Endodermal cell (in vitro differentiated cells): ENCODE data around the gene PSEN2. TPM values are rescaled to one million over a fixed set of nuclear protein-coding genes. Genes with fewer than 3 reads are reported as not detected.

Experiments
- DNase-seq: peaks from one replicate; pipeline ENCODE4 v3.0.0-alpha.2; 2017
- H3K27ac ChIP-seq: 2 replicates; pipeline ENCODE4 v1.5.1; 2013; ENCODE audit warnings: mild to moderate bottlenecking, low read depth, low read length, moderate library complexity
- H3K27me3 ChIP-seq: 2 replicates; pipeline ENCODE4 v1.6.1; 2013; ENCODE audit warnings: mild to moderate bottlenecking, low read length, moderate library complexity; ENCODE audit not compliant: insufficient read depth, control insufficient read depth, poor library complexity, severe bottlenecking
- H3K36me3 ChIP-seq: 2 replicates; pipeline ENCODE4 v1.7.0; 2013; ENCODE audit warnings: mild to moderate bottlenecking, low read length, moderate library complexity; ENCODE audit not compliant: control insufficient read depth, insufficient read depth
- H3K4me1 ChIP-seq: one replicate; pipeline ENCODE4 v1.7.0; 2013; ENCODE audit warnings: low read length; ENCODE audit not compliant: control insufficient read depth, insufficient read depth
- H3K4me3 ChIP-seq: 2 replicates; pipeline ENCODE4 v1.5.1; 2013; ENCODE audit warnings: mild to moderate bottlenecking, low read length, moderate library complexity
- H3K9ac ChIP-seq: 2 replicates; pipeline ENCODE4 v1.6.1; 2013; ENCODE audit warnings: mild to moderate bottlenecking, low read length, moderate library complexity; ENCODE audit not compliant: poor library complexity, severe bottlenecking; ENCODE audit errors: extremely low read depth
- H3K9me3 ChIP-seq: 2 replicates; pipeline ENCODE4 v1.6.1; 2013; ENCODE audit warnings: mild to moderate bottlenecking, low read length, moderate library complexity; ENCODE audit not compliant: control insufficient read depth
- H3K27ac Mint-ChIP-seq: 2 replicates; pipeline ENCODE4 v1.8.0; 2020; ENCODE audit warnings: mixed read lengths
- H3K27me3 Mint-ChIP-seq: 2 replicates; pipeline ENCODE4 v1.8.0; 2021; ENCODE audit warnings: mild to moderate bottlenecking, mixed read lengths; ENCODE audit not compliant: insufficient read depth
- H3K36me3 Mint-ChIP-seq: 2 replicates; pipeline ENCODE4 v1.8.0; 2020; ENCODE audit warnings: low read depth, mixed read lengths
- H3K4me1 Mint-ChIP-seq: 2 replicates; pipeline ENCODE4 v1.8.0; 2020; ENCODE audit warnings: mixed read lengths
- H3K4me3 Mint-ChIP-seq: 2 replicates; pipeline ENCODE4 v1.8.0; 2020; ENCODE audit warnings: mild to moderate bottlenecking, moderate library complexity, mixed read lengths
- H3K9me3 Mint-ChIP-seq: 2 replicates; pipeline ENCODE4 v1.8.0; 2020; ENCODE audit warnings: mild to moderate bottlenecking, mixed read lengths
- CTCF ChIP-seq: fragments of 200-600 bp; sonication (generic); conservative IDR thresholded peaks from 2 replicates; pipeline ENCODE4 v1.5.0; 2021; ENCODE audit warnings: antibody characterized with exemption, mild to moderate bottlenecking
- WGBS, 2 experiments: methylation state at CpG; one replicate each; pipeline versions ENCODE4 v1.1.5 to v1.1.7; 2013; ENCODE audit warnings: missing lambda C conversion rate in 2 of 2, mixed read lengths in 1 of 2; ENCODE audit not compliant: insufficient coverage in 1 of 2, insufficient read length in 1 of 2; 5-methylcytosine and 5-hydroxymethylcytosine counted together
- total RNA-seq, 2 donors: library from RNA; stranded (reverse); fragmentation: NEBNext Ultra II Directional in 1 of 2; extraction: Animal tissue kit (Norgen Biotek cat#: 25700) in 1 of 2; gene quantifications; 2 replicates in 1 of 2; 3 replicates in 1 of 2; pipeline ENCODE4 v1.2.1, GENCODE V29; 2021

PSEN2 gene
- total RNA-seq, 2 donors from 2014 or later, result 21.5 to 25.2 TPM

GRCh38 chr1:226887006-226887405 lies 16.6 kb downstream of the PSEN2 start:
- 91 to 100% methylated on average over 2 to 6 of the region's 6 CpGs for WGBS, 2 experiments
- Histone ChIP-seq H3K9me3 (no peaks in the 10 kb centered on the region), H3K27ac (no peak overlapping the region), H3K27me3 (no peaks in the 10 kb centered on the region), H3K4me3 (no peak overlapping the region), H3K9ac (no peak overlapping the region), H3K4me1 (peaks cover 11% of the 10 kb centered on the region), H3K36me3 (peaks cover 40% of the 10 kb centered on the region)
- TF ChIP-seq CTCF, result no peak
- Mint-ChIP-seq H3K27ac (no peak overlapping the region), H3K27me3 (no peaks in the 10 kb centered on the region), H3K4me1 (peaks cover 28% of the 10 kb centered on the region), H3K4me3 (no peak overlapping the region), H3K9me3 (no peaks in the 10 kb centered on the region), H3K36me3 (peaks cover 40% of the 10 kb centered on the region)
- DNase-seq, result no peak

- no peak overlapping the region for H3K9ac ChIP-seq
- peaks cover 4% of the 10 kb centered on the region for H3K4me1 ChIP-seq
- H3K27ac ChIP-seq, result no peak overlapping the region
- TF ChIP-seq CTCF, result no peak
- H3K36me3 ChIP-seq, result peaks cover 29% of the 10 kb centered on the region
- H3K9me3 Mint-ChIP-seq, result no peaks in the 10 kb centered on the region
- no peak for DNase-seq
- H3K36me3 Mint-ChIP-seq, result peaks cover 44% of the 10 kb centered on the region
- peaks cover 17% of the 10 kb centered on the region for H3K4me1 Mint-ChIP-seq
- H3K9me3 ChIP-seq, result no peaks in the 10 kb centered on the region
- H3K27me3 ChIP-seq, result no peaks in the 10 kb centered on the region
- H3K4me3 ChIP-seq, result no peak overlapping the region
- no peak overlapping the region for H3K27ac Mint-ChIP-seq
- no peaks in the 10 kb centered on the region for H3K27me3 Mint-ChIP-seq
- no peak overlapping the region for H3K4me3 Mint-ChIP-seq
- WGBS, 2 experiments, result 93% methylated on average over 8 of the region's 8 CpGs
Observed at GRCh38 chr1:226888021-226888420, 17.6 kb downstream of the PSEN2 start.

GRCh38 chr1:226888816-226889215 lies 18.4 kb downstream of the PSEN2 start:
- Histone ChIP-seq H3K9ac (no peak overlapping the region), H3K27me3 (no peaks in the 10 kb centered on the region), H3K9me3 (no peaks in the 10 kb centered on the region), H3K36me3 (peaks cover 28% of the 10 kb centered on the region), H3K4me3 (no peak overlapping the region), H3K4me1 (no peaks in the 10 kb centered on the region), H3K27ac (no peak overlapping the region)
- no peak for DNase-seq
- Mint-ChIP-seq H3K27ac (no peak overlapping the region), H3K9me3 (no peaks in the 10 kb centered on the region), H3K36me3 (peaks cover 50% of the 10 kb centered on the region), H3K4me1 (peaks cover 11% of the 10 kb centered on the region), H3K27me3 (no peaks in the 10 kb centered on the region), H3K4me3 (no peak overlapping the region)
- TF ChIP-seq CTCF, result no peak
- WGBS, 2 experiments, result 93 to 96% methylated on average over 7 to 8 of the region's 8 CpGs
